A673 (cell line): ENCODE measurements around the gene PLEKHF1.

Experiments
- EZH2 ChIP-seq: fragments of 200-600 bp; sonication (generic); IDR thresholded peaks from 2 replicates; pipeline ENCODE4 v1.6.1; 2017; ENCODE audit warnings: borderline replicate concordance, low read depth, mild to moderate bottlenecking, mixed read lengths, antibody characterized with exemption, low read length; ENCODE audit not compliant: poor library complexity, severe bottlenecking
- TF ChIP-seq, protein P1 (sequence below): fragments of 300-800, 200-600 bp; sonication (generic); conservative IDR thresholded peaks from 2 replicates; pipeline ENCODE4 v1.5.1; 2017; ENCODE audit warnings: low read depth, mild to moderate bottlenecking, antibody characterized with exemption, low read length, moderate library complexity, mixed read lengths

DNA sequence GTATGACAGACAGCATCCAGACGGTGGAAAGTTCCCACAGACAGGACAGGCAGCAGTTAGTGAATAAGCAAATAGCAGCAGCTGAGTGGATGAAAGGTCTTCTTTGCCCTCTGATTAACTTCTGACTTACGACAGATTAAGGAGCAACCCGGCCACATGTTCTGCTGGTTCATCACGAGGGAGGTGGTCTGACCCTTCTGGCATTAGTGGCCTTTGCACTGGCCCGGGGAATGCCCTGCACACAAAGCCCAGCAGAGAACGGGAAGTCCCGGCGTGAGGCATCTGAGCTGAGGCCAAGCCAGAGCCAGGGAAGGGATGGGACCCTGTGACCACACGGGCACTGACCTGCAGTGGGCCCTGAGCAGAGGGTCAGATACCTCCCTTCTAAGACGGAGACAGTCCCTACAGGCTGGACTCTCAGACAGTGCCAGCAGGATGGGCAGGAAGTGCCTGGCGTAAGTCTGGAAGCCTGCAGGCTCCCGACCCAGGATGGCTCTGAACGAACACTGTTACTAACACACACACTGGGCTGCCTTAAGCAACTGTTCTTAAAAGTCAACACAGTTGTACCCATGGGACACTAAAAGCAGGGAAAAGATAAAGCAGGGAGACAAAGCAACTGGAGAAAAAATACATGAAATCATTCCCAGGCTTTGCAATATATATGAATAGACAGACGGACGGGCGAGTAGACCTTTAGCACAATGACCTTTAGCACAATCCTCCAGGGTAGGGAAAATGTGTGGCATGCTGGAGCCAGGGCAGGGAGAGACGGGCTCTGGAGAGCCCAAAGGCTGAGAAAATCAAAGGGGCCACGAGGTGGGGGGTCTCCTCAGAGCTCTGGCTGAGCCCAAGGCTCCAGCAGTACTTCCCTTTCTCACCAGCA lies 43.5 kb downstream of the PLEKHF1 start:
- TF ChIP-seq, protein P1, sequence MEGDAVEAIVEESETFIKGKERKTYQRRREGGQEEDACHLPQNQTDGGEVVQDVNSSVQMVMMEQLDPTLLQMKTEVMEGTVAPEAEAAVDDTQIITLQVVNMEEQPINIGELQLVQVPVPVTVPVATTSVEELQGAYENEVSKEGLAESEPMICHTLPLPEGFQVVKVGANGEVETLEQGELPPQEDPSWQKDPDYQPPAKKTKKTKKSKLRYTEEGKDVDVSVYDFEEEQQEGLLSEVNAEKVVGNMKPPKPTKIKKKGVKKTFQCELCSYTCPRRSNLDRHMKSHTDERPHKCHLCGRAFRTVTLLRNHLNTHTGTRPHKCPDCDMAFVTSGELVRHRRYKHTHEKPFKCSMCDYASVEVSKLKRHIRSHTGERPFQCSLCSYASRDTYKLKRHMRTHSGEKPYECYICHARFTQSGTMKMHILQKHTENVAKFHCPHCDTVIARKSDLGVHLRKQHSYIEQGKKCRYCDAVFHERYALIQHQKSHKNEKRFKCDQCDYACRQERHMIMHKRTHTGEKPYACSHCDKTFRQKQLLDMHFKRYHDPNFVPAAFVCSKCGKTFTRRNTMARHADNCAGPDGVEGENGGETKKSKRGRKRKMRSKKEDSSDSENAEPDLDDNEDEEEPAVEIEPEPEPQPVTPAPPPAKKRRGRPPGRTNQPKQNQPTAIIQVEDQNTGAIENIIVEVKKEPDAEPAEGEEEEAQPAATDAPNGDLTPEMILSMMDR: no peak
- no peak for TF ChIP-seq EZH2
